OCI-LY3 (cell line): ENCODE measurements around the gene PNMA6F.

ENCODE experiments used
- H2AFZ ChIP-seq: fragments of 200-600, 300-600 bp; shearing (Covaris generic); 2 replicates; pipeline ENCODE4 v1.6.0; 2014; ENCODE audit warnings: antibody characterized with exemption, low read depth, low read length
- H3K27ac ChIP-seq: fragments of 200-600, 300-600 bp; sonication (generic); 2 replicates; pipeline ENCODE4 v1.5.1; 2014; ENCODE audit warnings: mild to moderate bottlenecking, low read length, moderate library complexity, mixed read lengths
- H3K27me3 ChIP-seq: fragments of 200-600, 300-600 bp; sonication (generic); 2 replicates; pipeline ENCODE4 v1.6.1; 2014; ENCODE audit warnings: low read depth, low read length, mixed read lengths
- H3K36me3 ChIP-seq: fragments of 200-600, 300-600 bp; sonication (generic); replicated peaks from 2 replicates; pipeline ENCODE3; 2014; ENCODE audit warnings: low read depth, low read length, mixed read lengths
- H3K4me1 ChIP-seq: fragments of 300-600, 200-600 bp; sonication (generic); 2 replicates; pipeline ENCODE4 v1.6.1; 2014; ENCODE audit warnings: low read length, mixed read lengths
- H3K4me2 ChIP-seq: fragments of 200-600, 300-600 bp; sonication (generic); 2 replicates; pipeline ENCODE4 v1.6.1; 2014; ENCODE audit warnings: low read length, mixed read lengths
- H3K4me3 ChIP-seq: fragments of 300-600, 200-600 bp; sonication (generic); 2 replicates; pipeline ENCODE4 v1.5.1; 2014; ENCODE audit warnings: antibody characterized with exemption, mild to moderate bottlenecking, low read length, moderate library complexity
- H3K79me2 ChIP-seq: fragments of 300-600, 200-600 bp; shearing (Covaris generic); 2 replicates; pipeline ENCODE4 v1.6.1; 2014; ENCODE audit warnings: mild to moderate bottlenecking, low read length, mixed read lengths
- H3K9ac ChIP-seq: fragments of 300-600, 200-600 bp; shearing (Covaris generic); 2 replicates; pipeline ENCODE4 v1.6.0; 2014; ENCODE audit warnings: mild to moderate bottlenecking, low read length, moderate library complexity
- H3K9me3 ChIP-seq: fragments of 200-600, 300-600 bp; shearing (Covaris generic); 2 replicates; pipeline ENCODE4 v1.6.1; 2014; ENCODE audit warnings: low read length, mixed read lengths; ENCODE audit not compliant: insufficient read depth
- H4K20me1 ChIP-seq: fragments of 200-600, 300-600 bp; sonication (generic); 2 replicates; pipeline ENCODE4 v1.6.1; 2016; ENCODE audit warnings: low read length, mixed read lengths; ENCODE audit not compliant: insufficient read depth
- CTCF ChIP-seq: fragments of 200-600, 300-600 bp; sonication (generic); IDR thresholded peaks from 2 replicates; pipeline ENCODE4 v1.5.1; 2014; ENCODE audit warnings: antibody characterized with exemption, low read length, low read depth
- EZH2phosphoT487 ChIP-seq: fragments of 200-600 bp; shearing (Covaris generic); IDR thresholded peaks from 2 replicates; pipeline ENCODE4 v1.6.1; 2018; ENCODE audit warnings: antibody characterized with exemption, mixed run types, low read depth

PNMA6F gene

GRCh38 chrX:153366119-153366518, 44.6 kb upstream of the PNMA6F start:
- H3K9ac ChIP-seq: no peak overlapping the region
- no peaks in the 10 kb centered on the region for H3K79me2 ChIP-seq
- no peak overlapping the region for H3K4me2 ChIP-seq
- H3K9me3 ChIP-seq: no peaks in the 10 kb centered on the region
- H3K27ac ChIP-seq: no peak overlapping the region
- no peak overlapping the region for H2AFZ ChIP-seq
- H3K4me3 ChIP-seq: no peak overlapping the region
- H4K20me1 ChIP-seq: no peaks in the 10 kb centered on the region
- no peak for TF ChIP-seq CTCF
- H3K27me3 ChIP-seq: no peaks in the 10 kb centered on the region
- H3K4me1 ChIP-seq: peaks cover 8% of the 10 kb centered on the region
- H3K36me3 ChIP-seq: no peaks in the 10 kb centered on the region

- Histone ChIP-seq H3K36me3 (no peaks in the 10 kb centered on the region), H3K9ac (no peak overlapping the region), H2AFZ (no peak overlapping the region), H4K20me1 (no peaks in the 10 kb centered on the region), H3K9me3 (no peaks in the 10 kb centered on the region), H3K4me2 (no peak overlapping the region), H3K4me1 (peaks cover 6% of the 10 kb centered on the region), H3K4me3 (no peak overlapping the region), H3K27me3 (no peaks in the 10 kb centered on the region), H3K79me2 (no peaks in the 10 kb centered on the region), H3K27ac (no peak overlapping the region)
- TF ChIP-seq CTCF: no peak
- no peak for TF ChIP-seq EZH2phosphoT487
Measured at GRCh38 chrX:153365670-153366069, 44.1 kb upstream of the PNMA6F start.

- H3K4me3 ChIP-seq: no peak overlapping the region
- H3K9me3 ChIP-seq: no peaks in the 10 kb centered on the region
- no peaks in the 10 kb centered on the region for H3K36me3 ChIP-seq
- H3K9ac ChIP-seq: no peak overlapping the region
- H4K20me1 ChIP-seq: no peaks in the 10 kb centered on the region
- no peak overlapping the region for H3K4me2 ChIP-seq
- H3K27me3 ChIP-seq: no peaks in the 10 kb centered on the region
- TF ChIP-seq CTCF: no peak
- TF ChIP-seq EZH2phosphoT487: no peak
- H2AFZ ChIP-seq: no peak overlapping the region
- no peaks in the 10 kb centered on the region for H3K79me2 ChIP-seq
- H3K4me1 ChIP-seq: peaks cover 3% of the 10 kb centered on the region
- no peak overlapping the region for H3K27ac ChIP-seq
Measured at GRCh38 chrX:153361781-153362397, 40.3 kb upstream of the PNMA6F start.

GRCh38 chrX:153357877-153358276, 36.3 kb upstream of the PNMA6F start:
- no peaks in the 10 kb centered on the region for H3K9me3 ChIP-seq
- no peak overlapping the region for H3K27ac ChIP-seq
- H3K4me2 ChIP-seq: no peak overlapping the region
- H3K79me2 ChIP-seq: no peaks in the 10 kb centered on the region
- no peaks in the 10 kb centered on the region for H3K36me3 ChIP-seq
- H4K20me1 ChIP-seq: no peaks in the 10 kb centered on the region
- no peaks in the 10 kb centered on the region for H3K27me3 ChIP-seq
- no peaks in the 10 kb centered on the region for H3K4me1 ChIP-seq
- no peak overlapping the region for H2AFZ ChIP-seq
- no peak overlapping the region for H3K9ac ChIP-seq
- no peak overlapping the region for H3K4me3 ChIP-seq
- TF ChIP-seq EZH2phosphoT487 (no peak), CTCF (no peak)
